Cortex of kidney (tissue), 1 donor: ENCODE measurements around the gene TTC39C.
"Not testable (repeated sequence)": the region's sequence is repeated elsewhere in the genome, so short reads cannot be mapped to it uniquely, and the experiment has no call there.

Experiments used
- DNase-seq: peaks from one replicate; lab custom pipeline; 2025; lab: John Stamatoyannopoulos, UW

Gene TTC39C

DNA sequence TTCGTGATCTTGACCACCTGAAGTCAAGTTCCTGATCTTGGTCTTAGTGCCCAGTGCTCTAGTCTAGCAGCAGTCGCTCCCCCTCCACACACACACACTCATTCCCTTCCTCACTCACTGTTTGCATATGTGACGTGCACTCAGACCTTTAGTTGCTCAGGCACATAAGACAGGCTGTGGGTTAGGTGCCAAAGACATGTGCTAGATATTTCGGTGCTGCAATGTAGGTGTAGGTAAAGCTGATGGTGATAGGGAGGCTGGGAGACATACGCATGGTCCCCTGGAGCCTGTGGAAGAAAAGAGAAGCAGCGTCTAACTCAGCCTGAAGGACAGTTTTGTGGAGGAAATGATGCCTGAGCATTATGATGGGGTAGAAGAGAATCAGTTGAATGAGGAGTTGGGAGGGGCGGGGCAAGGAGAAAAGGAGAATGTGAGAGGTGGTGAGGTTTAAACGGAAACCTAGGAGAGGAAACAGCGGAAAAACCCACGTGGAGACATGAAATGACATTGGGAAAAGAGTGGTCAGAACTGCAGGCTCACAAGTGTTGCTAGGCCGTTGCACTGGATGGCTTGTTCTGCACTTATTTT is 3.8 kb downstream of the TTC39C start:
- no peak for DNase-seq

GRCh38 chr18:24019641-24020331 is 5.2 kb downstream of the TTC39C start:
- DNase-seq: no peak

DNA sequence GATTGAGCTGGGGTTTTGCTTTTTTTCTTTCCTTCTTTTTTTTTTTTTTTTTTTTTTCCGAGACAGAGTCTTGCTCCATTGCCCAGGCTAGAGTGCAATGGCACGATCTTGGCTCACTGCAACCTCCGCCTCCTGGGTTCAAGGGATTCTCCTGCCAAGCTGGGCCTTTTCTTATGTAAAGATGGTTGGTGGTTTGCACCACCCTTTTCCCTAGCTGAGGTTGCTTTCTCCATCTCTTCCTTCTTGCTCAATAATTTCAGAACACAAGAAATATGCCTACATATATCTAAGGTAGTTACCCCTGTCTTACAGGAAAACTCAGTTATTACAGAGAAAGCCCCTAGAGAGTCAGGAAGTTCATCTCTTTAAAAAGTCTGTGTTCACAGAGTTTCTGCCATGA is 7.0 kb downstream of the TTC39C start:
- no peak for DNase-seq

DNA sequence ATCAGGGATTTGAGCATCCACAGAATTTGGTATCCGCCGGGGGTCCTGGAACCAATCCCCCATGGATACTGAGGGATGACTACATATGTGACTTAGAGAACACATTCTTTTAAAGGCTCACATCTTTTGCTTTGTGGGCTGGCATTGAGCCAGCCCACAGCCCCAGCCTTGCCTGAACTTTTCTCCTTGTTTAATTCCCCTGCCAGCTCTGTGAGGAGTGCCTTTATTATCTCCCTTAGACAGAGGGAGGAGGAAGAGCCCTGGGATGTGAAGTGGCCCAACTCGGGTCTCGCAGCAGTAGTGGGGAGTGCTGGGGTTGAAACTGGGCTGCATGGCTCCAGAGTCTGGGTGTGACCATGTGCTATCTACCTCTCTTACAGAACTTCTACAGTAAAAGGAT is 7.6 kb downstream of the TTC39C start:
- no peak for DNase-seq

GRCh38 chr18:24023185-24023814 is 8.7 kb downstream of the TTC39C start:
- DNase-seq: no peak

- no peak for DNase-seq
These were observed 9.9 kb downstream of the TTC39C start for GRCh38 chr18:24024425-24024824.

GRCh38 chr18:24026457-24026856 is 11.9 kb downstream of the TTC39C start:
- DNase-seq: no peak

- DNase-seq: no peak
These were observed 12.7 kb downstream of the TTC39C start for GRCh38 chr18:24027156-24027827.

GRCh38 chr18:24028946-24029345 is 14.4 kb downstream of the TTC39C start:
- not testable (repeated sequence) for DNase-seq

DNA sequence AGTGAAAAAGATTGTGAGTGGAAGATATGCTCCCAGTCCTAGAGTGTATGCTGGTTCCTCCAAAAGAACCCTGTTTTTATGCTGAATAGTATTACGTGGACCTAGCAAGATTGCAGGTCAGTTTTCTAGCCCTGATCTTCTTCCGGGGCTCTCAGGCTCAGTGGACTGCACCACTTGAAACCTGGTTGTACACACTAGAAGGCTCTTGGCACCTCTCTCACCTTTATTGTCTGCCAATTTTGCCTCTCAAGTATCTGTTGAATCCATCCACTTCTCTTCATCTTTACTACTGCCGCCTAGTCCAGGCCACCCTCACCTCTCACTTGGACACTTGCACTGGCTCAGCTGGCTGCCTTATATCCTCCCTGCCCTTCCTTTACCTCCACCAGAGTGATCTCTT is 16.8 kb downstream of the TTC39C start:
- no peak for DNase-seq

GRCh38 chr18:24031916-24032315 is 17.4 kb downstream of the TTC39C start:
- DNase-seq: no peak

DNA sequence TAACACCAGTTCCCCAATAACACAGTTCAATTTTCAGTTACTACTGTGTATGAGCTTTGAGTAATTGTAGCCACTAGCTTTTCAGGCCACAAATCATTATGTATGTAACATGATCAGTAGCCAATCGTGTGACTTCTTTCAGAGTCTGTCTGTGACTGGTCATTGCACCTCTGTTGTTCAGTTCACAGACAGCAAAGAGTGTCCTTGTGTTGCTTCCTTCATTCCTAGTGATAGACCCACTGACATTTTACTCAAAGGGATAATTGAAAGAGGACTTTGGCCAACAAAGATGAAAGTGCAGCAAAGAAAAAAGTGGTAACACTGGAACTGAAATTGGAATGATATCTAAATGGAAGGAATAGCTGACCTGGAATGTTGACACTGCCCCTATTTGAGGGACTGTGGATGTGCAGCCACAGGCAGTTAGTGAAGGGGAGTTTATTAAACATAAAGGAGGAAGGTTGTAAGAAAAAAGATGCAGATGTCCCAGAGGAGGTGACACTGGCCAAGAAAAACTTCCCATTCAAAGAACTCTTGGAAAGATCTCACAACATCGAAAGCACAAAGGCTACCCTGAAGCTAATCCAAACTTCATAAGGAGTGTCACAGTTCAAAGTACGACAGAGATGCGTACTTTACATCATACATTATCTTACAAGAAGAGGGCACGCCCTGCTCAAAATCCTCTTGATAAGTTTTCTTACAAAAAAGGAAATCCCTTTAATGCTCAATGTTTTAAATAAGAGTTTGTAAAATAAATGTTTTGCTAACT is 19.3 kb downstream of the TTC39C start:
- no peak for DNase-seq

- DNase-seq: no peak
These were observed 20.8 kb downstream of the TTC39C start for GRCh38 chr18:24035316-24035715.

- DNase-seq: no peak
These were observed 25.1 kb downstream of the TTC39C start for GRCh38 chr18:24039671-24040070.

GRCh38 chr18:24041691-24042090 is 27.1 kb downstream of the TTC39C start:
- DNase-seq: no peak

DNA sequence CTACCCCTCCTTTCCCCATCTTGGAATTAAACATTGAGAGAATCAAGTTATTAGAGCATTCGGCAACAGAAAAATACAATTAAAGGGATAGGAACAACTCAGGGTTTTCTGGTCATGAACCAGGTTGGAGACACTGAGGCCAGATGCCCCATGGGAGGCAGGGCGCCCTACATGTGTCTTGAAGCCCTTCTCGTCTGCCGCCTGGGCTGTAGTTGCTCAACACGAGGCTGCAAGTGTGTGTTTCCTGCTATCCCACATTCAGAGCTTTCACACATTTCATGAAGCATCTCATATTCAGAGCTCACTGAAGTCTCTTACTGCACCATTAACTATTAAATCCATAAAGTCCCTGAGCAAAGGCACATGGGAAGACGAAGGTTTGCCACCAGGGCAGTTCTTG is 28.8 kb downstream of the TTC39C start:
- no peak for DNase-seq

DNA sequence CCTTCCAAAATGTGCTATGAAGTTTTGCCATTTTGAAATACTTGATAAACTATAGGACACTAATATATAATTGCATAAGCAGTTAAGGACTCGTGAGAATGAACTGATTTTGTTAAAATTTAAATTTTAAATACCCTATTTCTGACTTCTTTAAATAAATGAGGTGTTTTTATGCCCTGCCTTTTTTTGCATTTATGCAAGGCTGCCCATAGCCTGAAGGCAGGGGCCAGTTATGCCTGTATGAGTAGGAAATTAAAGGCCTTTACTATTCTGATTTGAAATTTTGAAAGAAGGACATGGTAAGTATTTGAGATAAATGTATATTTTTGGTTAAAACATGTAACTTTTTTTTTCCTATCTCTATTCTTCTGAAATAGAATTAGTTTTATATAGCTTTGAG is 33.7 kb downstream of the TTC39C start:
- no peak for DNase-seq

- DNase-seq: no peak
These were observed 34.6 kb downstream of the TTC39C start for GRCh38 chr18:24049142-24049541.

- DNase-seq: no peak
These were observed 36.7 kb downstream of the TTC39C start for GRCh38 chr18:24051031-24051947.

- no peak for DNase-seq
These were observed 37.5 kb downstream of the TTC39C start for GRCh38 chr18:24052053-24052452.

GRCh38 chr18:24053211-24053610 is 38.7 kb downstream of the TTC39C start:
- no peak for DNase-seq
